Fibroblast of lung (primary cell): ENCODE results near the gene OR5H14. TPM values are rescaled to one million over a fixed set of nuclear protein-coding genes. Genes with fewer than 3 reads are reported as not detected.
"Not testable (repeated sequence)": the region's sequence is repeated elsewhere in the genome, so short reads cannot be mapped to it uniquely, and the experiment has no call there.

Experiments
- DNase-seq, 2 donors: peaks; one replicate each; pipeline versions ENCODE4 v3.0.0 to v3.0.0-alpha.2; 2010; ENCODE audit warnings: low read depth in 2 of 2
- H2AFZ ChIP-seq: 2 replicates; pipeline ENCODE4 v1.5.1; 2012; ENCODE audit warnings: low read length, control low read depth, inconsistent platforms
- H3K27ac ChIP-seq: 2 replicates; pipeline ENCODE4 v1.5.1; 2011; ENCODE audit warnings: low read length, control low read depth; ENCODE audit not compliant: insufficient read depth
- H3K27me3 ChIP-seq: 2 replicates; pipeline ENCODE4 v1.5.1; 2011; ENCODE audit warnings: mild to moderate bottlenecking, low read length; ENCODE audit not compliant: control insufficient read depth, insufficient read depth
- H3K36me3 ChIP-seq: 2 replicates; pipeline ENCODE4 v1.5.1; 2011; ENCODE audit warnings: low read length; ENCODE audit not compliant: control insufficient read depth, insufficient read depth
- H3K4me1 ChIP-seq: 2 replicates; pipeline ENCODE4 v1.5.1; 2011; ENCODE audit warnings: low read length; ENCODE audit not compliant: control insufficient read depth, insufficient read depth; ENCODE audit errors: extremely low read depth
- H3K4me2 ChIP-seq: 2 replicates; pipeline ENCODE4 v1.5.1; 2011; ENCODE audit warnings: low read length, control low read depth; ENCODE audit not compliant: insufficient read depth; ENCODE audit errors: extremely low read depth
- H3K4me3 ChIP-seq, 4 experiments: fragments of 200-600 bp in 1 of 4; sonication (generic) in 1 of 4; replicated peaks in 1 of 4; 2 replicates each; pipeline ENCODE4 v1.5.1; 2011 to 2016; ENCODE audit warnings: low read length in 4 of 4, low read depth in 3 of 4, mild to moderate bottlenecking in 3 of 4, control low read depth in 2 of 4, inconsistent platforms in 1 of 4, mixed read lengths in 1 of 4; ENCODE audit not compliant: insufficient read depth in 1 of 4; ENCODE audit errors: control extremely low read depth in 1 of 4
- H3K79me2 ChIP-seq: 2 replicates; pipeline ENCODE4 v1.5.1; 2012; ENCODE audit warnings: mild to moderate bottlenecking, low read length, inconsistent platforms; ENCODE audit not compliant: control insufficient read depth, insufficient read depth
- H3K9ac ChIP-seq: 2 replicates; pipeline ENCODE4 v1.5.1; 2011; ENCODE audit warnings: mild to moderate bottlenecking, low read length, control low read depth; ENCODE audit not compliant: insufficient read depth
- H3K9me3 ChIP-seq: 2 replicates; pipeline ENCODE4 v1.5.1; 2012; ENCODE audit warnings: low read depth, low read length; ENCODE audit not compliant: control insufficient read depth, insufficient read depth
- H4K20me1 ChIP-seq: 2 replicates; pipeline ENCODE4 v1.5.1; 2011; ENCODE audit warnings: low read length; ENCODE audit not compliant: control insufficient read depth, insufficient read depth; ENCODE audit errors: extremely low read depth
- EZH2 ChIP-seq: IDR thresholded peaks from 2 replicates; pipeline ENCODE4 v1.5.1; 2012; ENCODE audit warnings: low read length, control low read depth, mild to moderate bottlenecking; ENCODE audit errors: missing control alignments
- polyA plus RNA-seq, 2 donors: library from polyadenylated mRNA; depleted of rRNA in 1 of 2; stranded (reverse) in 1 of 2; unstranded in 1 of 2; fragments of >200 nt; gene quantifications; 2 replicates each; pipeline ENCODE4 v1.2.1, GENCODE V29; 2011 to 2012; ENCODE audit warnings: missing spikeins in 1 of 2
- total RNA-seq: library from RNA; depleted of rRNA; stranded (reverse); fragments of >200 nt; gene quantifications from 2 replicates; pipeline ENCODE4 v1.2.1, GENCODE V29; 2014
- TF ChIP-seq, protein P1 (sequence below), 2 donors: IDR thresholded peaks in 1 of 2; conservative IDR thresholded peaks in 1 of 2; 1 replicate in 1 of 2; 2 replicates in 1 of 2; pipeline ENCODE4 v1.5.1; 2011 to 2012; ENCODE audit warnings: low read length in 2 of 2, control low read depth in 1 of 2, inconsistent platforms in 1 of 2, low read depth in 1 of 2, mild to moderate bottlenecking in 1 of 2

The OR5H14 gene
- total and polyA plus RNA-seq, 2 donors (not counting 1 experiment from before 2014, with no cell fraction given), result not detected

DNA sequence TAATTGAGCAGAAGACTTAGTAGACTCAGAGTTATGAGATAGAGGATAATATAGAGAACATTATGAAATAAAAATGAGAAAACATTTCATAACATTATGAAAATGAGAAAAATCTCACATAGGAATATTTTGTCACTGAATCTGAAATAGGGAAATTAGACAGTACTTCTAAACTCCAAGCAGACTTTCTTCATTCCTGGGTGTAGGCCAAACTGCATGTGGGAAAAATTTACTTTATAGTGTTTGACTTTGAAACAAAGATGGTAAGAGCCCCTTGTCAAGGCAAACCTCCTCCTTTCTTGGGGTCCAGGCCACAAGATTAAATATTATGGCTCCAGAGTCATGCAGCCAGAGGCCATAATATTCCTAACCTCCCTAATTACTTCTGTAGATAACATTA is 6.7 kb upstream of the OR5H14 start:
- TF ChIP-seq, protein P1, sequence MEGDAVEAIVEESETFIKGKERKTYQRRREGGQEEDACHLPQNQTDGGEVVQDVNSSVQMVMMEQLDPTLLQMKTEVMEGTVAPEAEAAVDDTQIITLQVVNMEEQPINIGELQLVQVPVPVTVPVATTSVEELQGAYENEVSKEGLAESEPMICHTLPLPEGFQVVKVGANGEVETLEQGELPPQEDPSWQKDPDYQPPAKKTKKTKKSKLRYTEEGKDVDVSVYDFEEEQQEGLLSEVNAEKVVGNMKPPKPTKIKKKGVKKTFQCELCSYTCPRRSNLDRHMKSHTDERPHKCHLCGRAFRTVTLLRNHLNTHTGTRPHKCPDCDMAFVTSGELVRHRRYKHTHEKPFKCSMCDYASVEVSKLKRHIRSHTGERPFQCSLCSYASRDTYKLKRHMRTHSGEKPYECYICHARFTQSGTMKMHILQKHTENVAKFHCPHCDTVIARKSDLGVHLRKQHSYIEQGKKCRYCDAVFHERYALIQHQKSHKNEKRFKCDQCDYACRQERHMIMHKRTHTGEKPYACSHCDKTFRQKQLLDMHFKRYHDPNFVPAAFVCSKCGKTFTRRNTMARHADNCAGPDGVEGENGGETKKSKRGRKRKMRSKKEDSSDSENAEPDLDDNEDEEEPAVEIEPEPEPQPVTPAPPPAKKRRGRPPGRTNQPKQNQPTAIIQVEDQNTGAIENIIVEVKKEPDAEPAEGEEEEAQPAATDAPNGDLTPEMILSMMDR (conservative IDR thresholded peaks at IDR 0.05 in 1 of 2, IDR thresholded peaks at IDR 0.05 in 1 of 2; ENCODE audit: low read depth in 1 of 2, low read length in 2 of 2), result no peak
- TF ChIP-seq EZH2, result no peak
- Histone ChIP-seq H3K4me1 (no peaks in the 10 kb centered on the region), H3K4me2 (no peak overlapping the region), H4K20me1 (no peaks in the 10 kb centered on the region), H3K79me2 (no peaks in the 10 kb centered on the region), H3K36me3 (no peaks in the 10 kb centered on the region), H2AFZ (no peak overlapping the region), H3K9me3 (no peaks in the 10 kb centered on the region), H3K27me3 (no peaks in the 10 kb centered on the region), H3K9ac (no peak overlapping the region), H3K27ac (no peak overlapping the region), H3K4me3 (no peak overlapping the region)
- no peak for DNase-seq

DNA sequence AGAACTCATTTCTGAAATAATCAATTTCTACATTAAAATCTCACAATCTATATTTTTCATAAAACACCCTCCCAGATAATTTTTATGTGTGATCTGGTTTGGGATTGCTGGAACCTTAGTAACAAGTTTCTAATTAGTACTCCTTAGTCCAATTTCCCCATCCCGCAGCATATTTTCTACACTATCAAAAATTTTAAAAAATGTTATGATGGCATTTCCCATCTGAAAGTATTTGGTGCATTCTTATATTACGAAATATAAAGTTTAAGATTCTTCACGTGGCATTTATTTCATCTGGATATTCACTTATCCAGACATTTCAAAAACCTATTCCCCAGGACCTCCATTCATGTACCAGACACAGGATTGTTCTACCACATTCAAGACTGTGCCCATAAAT is 1.5 kb downstream of the OR5H14 start:
- TF ChIP-seq, protein P1 (conservative IDR thresholded peaks at IDR 0.05 in 1 of 2, IDR thresholded peaks at IDR 0.05 in 1 of 2; ENCODE audit: low read depth in 1 of 2, low read length in 2 of 2), result no peak
- TF ChIP-seq EZH2, result no peak
- H3K4me1 ChIP-seq, result no peaks in the 10 kb centered on the region
- no peaks in the 10 kb centered on the region for H3K36me3 ChIP-seq
- no peak overlapping the region for H3K4me2 ChIP-seq
- DNase-seq, result no peak
- no peaks in the 10 kb centered on the region for H3K9me3 ChIP-seq
- no peaks in the 10 kb centered on the region for H3K79me2 ChIP-seq
- H3K27me3 ChIP-seq, result no peaks in the 10 kb centered on the region
- no peak overlapping the region for H3K9ac ChIP-seq
- no peaks in the 10 kb centered on the region for H4K20me1 ChIP-seq
- no peak overlapping the region for H3K4me3 ChIP-seq
- H3K27ac ChIP-seq, result no peak overlapping the region
- H2AFZ ChIP-seq, result no peak overlapping the region

DNA sequence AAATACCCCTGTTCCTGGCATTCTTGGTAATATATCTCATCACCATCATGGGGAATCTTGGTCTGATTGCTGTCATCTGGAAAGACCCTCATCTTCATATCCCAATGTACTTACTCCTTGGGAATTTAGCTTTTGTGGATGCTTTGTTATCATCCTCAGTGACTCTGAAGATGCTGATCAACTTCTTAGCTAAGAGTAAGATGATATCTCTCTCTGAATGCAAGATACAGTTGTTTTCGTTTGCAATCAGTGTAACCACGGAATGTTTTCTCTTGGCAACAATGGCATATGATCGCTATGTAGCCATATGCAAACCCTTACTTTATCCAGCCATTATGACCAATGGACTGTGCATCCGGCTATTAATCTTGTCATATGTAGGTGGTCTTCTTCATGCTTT is 2.2 kb downstream of the OR5H14 start:
- not testable (repeated sequence) for H3K4me1 ChIP-seq, H3K36me3 ChIP-seq, H3K4me3 ChIP-seq, DNase-seq, H3K4me2 ChIP-seq, H3K9ac ChIP-seq, H3K9me3 ChIP-seq, H2AFZ ChIP-seq, H3K27me3 ChIP-seq, H3K79me2 ChIP-seq, H3K27ac ChIP-seq, H4K20me1 ChIP-seq
